GM23338 (cell line): ENCODE results near the gene MARCHF2. TPM values are rescaled to one million over a fixed set of nuclear protein-coding genes. Genes with fewer than 3 reads are reported as not detected.
A peak's percentile ranks its signal among the peaks of the same experiment; 100 is the strongest.
"Not testable (repeated sequence)": the region's sequence is repeated elsewhere in the genome, so short reads cannot be mapped to it uniquely, and the experiment has no call there.

ENCODE experiments used
- ATAC-seq: fragments of 200-7000 bp; cut with Tn5 transposase; 3 replicates; pipeline ENCODE4 v1.9.1; 2020
- DNase-seq: peaks from one replicate; pipeline ENCODE4 v3.0.0-alpha.2; 2015; ENCODE audit warnings: low spot score
- H2AFZ ChIP-seq: fragments of 200-600 bp; sonication (generic); 2 replicates; pipeline ENCODE4 v1.8.0; 2016; ENCODE audit warnings: antibody characterized with exemption, mild to moderate bottlenecking, moderate library complexity
- H3F3A ChIP-seq: fragments of 200-600 bp; sonication (generic); replicated peaks from 2 replicates; pipeline ENCODE4 v1.8.0; 2017; ENCODE audit warnings: antibody characterized with exemption, mixed run types, low read depth
- H3K27ac ChIP-seq: fragments of 200-600 bp; sonication (generic); 2 replicates; pipeline ENCODE4 v1.6.1; 2016; ENCODE audit warnings: low read depth
- H3K27me3 ChIP-seq: fragments of 200-600 bp; sonication (generic); 2 replicates; pipeline ENCODE4 v1.8.0; 2016; ENCODE audit warnings: mild to moderate bottlenecking, mixed run types, moderate library complexity; ENCODE audit not compliant: insufficient read depth
- H3K36me3 ChIP-seq: fragments of 200-600 bp; sonication (generic); 2 replicates; pipeline ENCODE4 v1.8.0; 2016; ENCODE audit warnings: mild to moderate bottlenecking; ENCODE audit not compliant: insufficient read depth
- H3K4me1 ChIP-seq: fragments of 200-600 bp; sonication (generic); 2 replicates; pipeline ENCODE4 v1.8.0; 2016; ENCODE audit warnings: mild to moderate bottlenecking, moderate library complexity; ENCODE audit not compliant: insufficient read depth
- H3K4me2 ChIP-seq: fragments of 200-600 bp; sonication (generic); 2 replicates; pipeline ENCODE4 v1.7.1; 2017; ENCODE audit warnings: mixed run types
- H3K4me3 ChIP-seq: fragments of 200-600 bp; sonication (generic); 2 replicates; pipeline ENCODE4 v1.6.1; 2016; ENCODE audit warnings: mixed run types
- H3K79me2 ChIP-seq: fragments of 200-600 bp; sonication (generic); replicated peaks from 2 replicates; pipeline ENCODE4 v1.8.0; 2017; ENCODE audit warnings: mild to moderate bottlenecking; ENCODE audit not compliant: insufficient read depth
- H3K9me2 ChIP-seq: fragments of 200-600 bp; sonication (generic); 2 replicates; pipeline ENCODE4 v1.8.0; 2017; ENCODE audit not compliant: insufficient read depth
- H4K20me1 ChIP-seq: fragments of 200-600 bp; sonication (generic); replicated peaks from 2 replicates; pipeline ENCODE4 v1.8.0; 2017; ENCODE audit warnings: mild to moderate bottlenecking; ENCODE audit not compliant: insufficient read depth
- H3K27ac Mint-ChIP-seq: 2 replicates; pipeline ENCODE4 v1.8.0; 2020; ENCODE audit warnings: inconsistent platforms, mild to moderate bottlenecking, moderate library complexity, mixed read lengths
- H3K27me3 Mint-ChIP-seq: 3 replicates; pipeline ENCODE4 v1.8.0; 2022; ENCODE audit warnings: low read depth, mild to moderate bottlenecking, moderate library complexity, mixed read lengths, inconsistent platforms; ENCODE audit not compliant: insufficient read depth, poor library complexity
- H3K36me3 Mint-ChIP-seq: 3 replicates; pipeline ENCODE4 v1.8.0; 2021; ENCODE audit warnings: low read depth, mild to moderate bottlenecking, inconsistent platforms, moderate library complexity, mixed read lengths
- H3K4me1 Mint-ChIP-seq: 3 replicates; pipeline ENCODE4 v1.8.0; 2020; ENCODE audit warnings: mild to moderate bottlenecking, inconsistent platforms, mixed read lengths
- H3K4me3 Mint-ChIP-seq: 3 replicates; pipeline ENCODE4 v1.8.0; 2021; ENCODE audit warnings: moderate library complexity, mild to moderate bottlenecking, inconsistent platforms, mixed read lengths
- H3K9me3 Mint-ChIP-seq: 3 replicates; pipeline ENCODE4 v1.8.0; 2020; ENCODE audit warnings: moderate library complexity, mild to moderate bottlenecking, inconsistent platforms, mixed read lengths
- EZH2phosphoT487 ChIP-seq: fragments of 200-600 bp; sonication (generic); IDR thresholded peaks from one replicate; pipeline ENCODE4 v1.8.1; 2018; ENCODE audit warnings: antibody characterized with exemption; ENCODE audit not compliant: unreplicated experiment
- JUNB ChIP-seq: IDR thresholded peaks from one replicate; pipeline ENCODE4 v1.6.1; 2016; ENCODE audit warnings: antibody characterized with exemption; ENCODE audit not compliant: unreplicated experiment
- NANOG ChIP-seq: IDR thresholded peaks from 2 replicates; pipeline ENCODE4 v1.6.1; 2016; ENCODE audit warnings: antibody characterized with exemption, borderline replicate concordance
- STAT1 ChIP-seq: IDR thresholded peaks from one replicate; pipeline ENCODE4 v1.6.1; 2016; ENCODE audit warnings: antibody characterized with exemption; ENCODE audit not compliant: unreplicated experiment
- ZNF114 ChIP-seq: fragments of 250-450 bp; sonication (Bioruptor Pico); IDR thresholded peaks from 2 replicates; pipeline ENCODE4 v1.5.0; 2020; ENCODE audit warnings: mild to moderate bottlenecking, moderate library complexity
- ZNF331 ChIP-seq: fragments of 250-450 bp; sonication (Bioruptor Pico); IDR thresholded peaks from 2 replicates; pipeline ENCODE4 v1.5.0; 2020; ENCODE audit warnings: low read depth, mild to moderate bottlenecking, moderate library complexity
- polyA plus RNA-seq: library from polyadenylated mRNA; unstranded; fragments of >200 nt; fragmentation: Nextera tagmentation; extraction: Ambion mirVana; gene quantifications from 2 replicates; pipeline ENCODE4 v1.2.1, GENCODE V29; 2016
- total RNA-seq: library from RNA; depleted of rRNA; stranded (reverse); fragments of >200 nt; shearing (Covaris generic); gene quantifications from 2 replicates; pipeline ENCODE4 v1.2.3, GENCODE V29; 2014
- TF ChIP-seq, protein P1 (sequence below): IDR thresholded peaks from one replicate; pipeline ENCODE4 v1.6.1; 2018; ENCODE audit warnings: antibody characterized with exemption; ENCODE audit not compliant: unreplicated experiment
- TF ChIP-seq, protein P2 (sequence below): IDR thresholded peaks from 2 replicates; pipeline ENCODE4 v1.6.1; 2016; ENCODE audit warnings: antibody characterized with exemption

Gene MARCHF2
- total and polyA plus RNA-seq, 2 experiments from 2014 or later = 18.9 to 50.1 TPM

- Histone ChIP-seq H3K36me3 (no peaks in the 10 kb centered on the region), H3K27me3 (no peaks in the 10 kb centered on the region), H3K4me3 (no peak overlapping the region), H2AFZ (no peak overlapping the region), H3F3A (no peaks in the 10 kb centered on the region), H3K27ac (no peak overlapping the region), H3K9me2 (no peaks in the 10 kb centered on the region), H3K4me1 (no peaks in the 10 kb centered on the region), H4K20me1 (no peaks in the 10 kb centered on the region), H3K4me2 (no peak overlapping the region), H3K79me2 (no peaks in the 10 kb centered on the region)
- DNase-seq (peak; percentile 48), ATAC-seq (peak; percentile 77)
- H3K4me3 Mint-ChIP-seq = no peak overlapping the region
- TF ChIP-seq, protein P1, sequence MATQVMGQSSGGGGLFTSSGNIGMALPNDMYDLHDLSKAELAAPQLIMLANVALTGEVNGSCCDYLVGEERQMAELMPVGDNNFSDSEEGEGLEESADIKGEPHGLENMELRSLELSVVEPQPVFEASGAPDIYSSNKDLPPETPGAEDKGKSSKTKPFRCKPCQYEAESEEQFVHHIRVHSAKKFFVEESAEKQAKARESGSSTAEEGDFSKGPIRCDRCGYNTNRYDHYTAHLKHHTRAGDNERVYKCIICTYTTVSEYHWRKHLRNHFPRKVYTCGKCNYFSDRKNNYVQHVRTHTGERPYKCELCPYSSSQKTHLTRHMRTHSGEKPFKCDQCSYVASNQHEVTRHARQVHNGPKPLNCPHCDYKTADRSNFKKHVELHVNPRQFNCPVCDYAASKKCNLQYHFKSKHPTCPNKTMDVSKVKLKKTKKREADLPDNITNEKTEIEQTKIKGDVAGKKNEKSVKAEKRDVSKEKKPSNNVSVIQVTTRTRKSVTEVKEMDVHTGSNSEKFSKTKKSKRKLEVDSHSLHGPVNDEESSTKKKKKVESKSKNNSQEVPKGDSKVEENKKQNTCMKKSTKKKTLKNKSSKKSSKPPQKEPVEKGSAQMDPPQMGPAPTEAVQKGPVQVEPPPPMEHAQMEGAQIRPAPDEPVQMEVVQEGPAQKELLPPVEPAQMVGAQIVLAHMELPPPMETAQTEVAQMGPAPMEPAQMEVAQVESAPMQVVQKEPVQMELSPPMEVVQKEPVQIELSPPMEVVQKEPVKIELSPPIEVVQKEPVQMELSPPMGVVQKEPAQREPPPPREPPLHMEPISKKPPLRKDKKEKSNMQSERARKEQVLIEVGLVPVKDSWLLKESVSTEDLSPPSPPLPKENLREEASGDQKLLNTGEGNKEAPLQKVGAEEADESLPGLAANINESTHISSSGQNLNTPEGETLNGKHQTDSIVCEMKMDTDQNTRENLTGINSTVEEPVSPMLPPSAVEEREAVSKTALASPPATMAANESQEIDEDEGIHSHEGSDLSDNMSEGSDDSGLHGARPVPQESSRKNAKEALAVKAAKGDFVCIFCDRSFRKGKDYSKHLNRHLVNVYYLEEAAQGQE = no peak
- TF ChIP-seq, protein P2, sequence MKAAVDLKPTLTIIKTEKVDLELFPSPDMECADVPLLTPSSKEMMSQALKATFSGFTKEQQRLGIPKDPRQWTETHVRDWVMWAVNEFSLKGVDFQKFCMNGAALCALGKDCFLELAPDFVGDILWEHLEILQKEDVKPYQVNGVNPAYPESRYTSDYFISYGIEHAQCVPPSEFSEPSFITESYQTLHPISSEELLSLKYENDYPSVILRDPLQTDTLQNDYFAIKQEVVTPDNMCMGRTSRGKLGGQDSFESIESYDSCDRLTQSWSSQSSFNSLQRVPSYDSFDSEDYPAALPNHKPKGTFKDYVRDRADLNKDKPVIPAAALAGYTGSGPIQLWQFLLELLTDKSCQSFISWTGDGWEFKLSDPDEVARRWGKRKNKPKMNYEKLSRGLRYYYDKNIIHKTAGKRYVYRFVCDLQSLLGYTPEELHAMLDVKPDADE = no peak
- TF ChIP-seq NANOG = no peak
- no peak for TF ChIP-seq EZH2phosphoT487
- no peak for TF ChIP-seq JUNB
- TF ChIP-seq ZNF114 (CRISPR knock-in tag) = no peak
- no peak for TF ChIP-seq ZNF331 (CRISPR knock-in tag)
- TF ChIP-seq STAT1 = no peak
- no peaks in the 10 kb centered on the region for H3K9me3 Mint-ChIP-seq
- no peak overlapping the region for H3K27ac Mint-ChIP-seq
- H3K36me3 Mint-ChIP-seq = peaks cover 3% of the 10 kb centered on the region
- no peaks in the 10 kb centered on the region for H3K4me1 Mint-ChIP-seq
- peaks cover 11% of the 10 kb centered on the region for H3K27me3 Mint-ChIP-seq
These were observed 10.7 kb downstream of the MARCHF2 start for GRCh38 chr19:8423817-8424223.

DNA sequence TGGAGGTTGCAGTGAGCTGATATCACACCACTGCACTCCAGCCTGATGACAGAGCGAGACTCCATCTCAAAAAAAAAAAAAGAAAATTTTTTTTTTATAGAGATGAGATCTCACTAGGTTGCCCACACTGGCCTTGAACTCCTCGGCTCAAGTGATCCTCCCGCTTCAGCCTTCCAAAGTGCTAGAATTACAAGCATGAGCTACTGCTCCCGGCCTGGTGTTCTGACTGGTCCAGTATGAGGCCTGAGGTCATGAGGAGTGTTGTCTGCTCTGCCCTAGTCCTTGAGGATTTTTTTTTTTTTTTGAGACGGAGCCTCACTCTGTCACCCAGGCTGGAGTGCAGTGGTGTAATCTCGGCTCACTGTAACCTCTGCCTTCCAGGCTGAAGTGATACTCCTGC is 12.2 kb downstream of the MARCHF2 start:
- H3K27me3 Mint-ChIP-seq = peaks cover 11% of the 10 kb centered on the region
- H3K4me1 ChIP-seq, H3K36me3 ChIP-seq, H3K9me3 Mint-ChIP-seq, H3K4me3 Mint-ChIP-seq, H2AFZ ChIP-seq, H3K27ac Mint-ChIP-seq, H3K4me3 ChIP-seq, H3K4me1 Mint-ChIP-seq, H3K4me2 ChIP-seq, H3K27me3 ChIP-seq, H3K79me2 ChIP-seq, H4K20me1 ChIP-seq, DNase-seq, ATAC-seq, H3K9me2 ChIP-seq, H3K36me3 Mint-ChIP-seq, H3K27ac ChIP-seq, H3F3A ChIP-seq: not testable (repeated sequence)
